ENCODE results near the gene SLC51B. TPM values are rescaled to one million over a fixed set of nuclear protein-coding genes. Genes with fewer than 3 reads are reported as not detected.

The SLC51B gene
- total and polyA plus RNA-seq, 7 donors = 0.04 to 0.07 TPM; not detected in 5

- no peak for ATAC-seq
- no peaks in the 10 kb centered on the region for H3K27me3 ChIP-seq (ENCODE audit: insufficient read depth in 3 of 3, low read length in 2 of 3)
- intact Hi-C loops (cut with DNase I) = loop anchor here (5.0 kb wide), 2 partner anchors 37 to 222 kb away; no protein-coding TSS in a partner anchor
- H3K4me1 ChIP-seq = peaks cover 4% of the 10 kb centered on the region
- no peak for TF ChIP-seq CTCF (IDR thresholded peaks at IDR 0.05)
- WGBS, 3 donors = 66% methylated on average over 4 of the region's 4 CpGs
- H3K36me3 ChIP-seq (ENCODE audit: insufficient read depth in 1 of 2, low read depth in 1 of 2) = peaks cover 0 to 10% of the 10 kb centered on the region in 2 donors
- no peaks in the 10 kb centered on the region for H3K9me3 ChIP-seq
- no peak overlapping the region for H3K27ac ChIP-seq
- H3K4me3 ChIP-seq = no peak overlapping the region
- no peak for DNase-seq
Measured at GRCh38 chr15:65050270-65050669, 5.1 kb downstream of the SLC51B start.

- no peak for TF ChIP-seq CTCF (IDR thresholded peaks at IDR 0.05)
- DNase-seq (no peak), ATAC-seq (no peak)
- no peak overlapping the region for H3K4me3 ChIP-seq
- H3K27me3 ChIP-seq (ENCODE audit: insufficient read depth in 3 of 3, low read length in 2 of 3) = no peaks in the 10 kb centered on the region
- intact Hi-C loops (cut with DNase I) = loop anchor here (5.0 kb wide), 2 partner anchors 36 to 221 kb away; no protein-coding TSS in a partner anchor
- H3K9me3 ChIP-seq = no peaks in the 10 kb centered on the region
- WGBS, 3 donors = 23 to 63% (median 40%) methylated on average over 2 of the region's 2 CpGs
- no peak overlapping the region for H3K27ac ChIP-seq
- H3K4me1 ChIP-seq = peaks cover 4% of the 10 kb centered on the region
- H3K36me3 ChIP-seq (ENCODE audit: insufficient read depth in 1 of 2, low read depth in 1 of 2) = peaks cover 0 to 14% of the 10 kb centered on the region in 2 donors
Measured at GRCh38 chr15:65051266-65051665, 6.1 kb downstream of the SLC51B start.

GRCh38 chr15:65052956-65053355 lies 7.8 kb downstream of the SLC51B start:
- no peak for DNase-seq
- TF ChIP-seq CTCF (IDR thresholded peaks at IDR 0.05) = no peak
- Histone ChIP-seq H3K9me3 (no peaks in the 10 kb centered on the region), H3K36me3 (ENCODE audit: insufficient read depth in 1 of 2, low read depth in 1 of 2) (peaks cover 3 to 31% of the 10 kb centered on the region in 2 donors), H3K4me1 (peaks cover 4% of the 10 kb centered on the region), H3K27me3 (ENCODE audit: insufficient read depth in 3 of 3, low read length in 2 of 3) (no peaks in the 10 kb centered on the region), H3K27ac (no peak overlapping the region), H3K4me3 (no peak overlapping the region)
- intact Hi-C loops (cut with DNase I) = loop anchor here (5.0 kb wide), 2 partner anchors 34 to 219 kb away; no protein-coding TSS in a partner anchor
- ATAC-seq = no peak
- WGBS, 3 donors = 84 to 88% (median 86%) methylated on average over 2 of the region's 2 CpGs

- WGBS, 3 donors = 67 to 79% (median 75%) methylated on average over 21 to 26 of the region's 26 CpGs
Measured at GRCh38 chr15:65054333-65055200, 9.4 kb downstream of the SLC51B start.

More at GRCh38 chr15:65054333-65055200, 9.4 kb downstream of the SLC51B start:
- no peak overlapping the region for H3K4me3 ChIP-seq
- H3K27me3 ChIP-seq (ENCODE audit: insufficient read depth in 3 of 3, low read length in 2 of 3) = no peaks in the 10 kb centered on the region
- peak; percentile 88 to 94 (median 92) for ATAC-seq
- peaks cover 3 to 44% of the 10 kb centered on the region in 2 donors for H3K36me3 ChIP-seq (ENCODE audit: insufficient read depth in 1 of 2, low read depth in 1 of 2)
- no peaks in the 10 kb centered on the region for H3K9me3 ChIP-seq
- intact Hi-C loops (cut with DNase I) = loop anchor here (1.0 to 5.0 kb wide), 4 partner anchors 24 to 218 kb away; no protein-coding TSS in a partner anchor
- H3K4me1 ChIP-seq = peaks cover 2% of the 10 kb centered on the region
- peak; percentile 74 to 89 for DNase-seq
- H3K27ac ChIP-seq = peak overlapping the region; percentile 36
- TF ChIP-seq CTCF (IDR thresholded peaks at IDR 0.05) = peak; percentile 92

Data from psoas muscle (tissue), 8 donors.